Spinal cord (tissue), 10 donors: Measurements from ENCODE around the gene MPC1L. TPM values are rescaled to one million over a fixed set of nuclear protein-coding genes. Genes with fewer than 3 reads are reported as not detected.
"Not testable (repeated sequence)": the region's sequence is repeated elsewhere in the genome, so short reads cannot be mapped to it uniquely, and the experiment has no call there.

Experiments
- DNase-seq, 6 donors: peaks; one replicate each; pipeline versions ENCODE4 v3.0.0 to v3.0.0-alpha.2; 2013 to 2015; ENCODE audit warnings: low spot score in 6 of 6, low read depth in 4 of 6
- H3K27ac ChIP-seq: one replicate; pipeline ENCODE4 v1.5.1; 2013; ENCODE audit warnings: low read depth, low read length, control low read depth
- H3K27me3 ChIP-seq: one replicate; pipeline ENCODE4 v1.6.1; 2013; ENCODE audit warnings: low read length; ENCODE audit not compliant: control insufficient read depth, insufficient read depth
- H3K36me3 ChIP-seq: one replicate; pipeline ENCODE4 v1.6.1; 2013; ENCODE audit warnings: low read length; ENCODE audit not compliant: control insufficient read depth, insufficient read depth
- H3K4me1 ChIP-seq: one replicate; pipeline ENCODE4 v1.6.1; 2013; ENCODE audit warnings: low read length; ENCODE audit not compliant: control insufficient read depth, insufficient read depth
- H3K4me3 ChIP-seq: one replicate; pipeline ENCODE4 v1.5.1; 2013; ENCODE audit warnings: low read depth, low read length, control low read depth
- H3K9me3 ChIP-seq: one replicate; pipeline ENCODE4 v1.6.1; 2013; ENCODE audit warnings: low read length; ENCODE audit not compliant: control insufficient read depth, insufficient read depth
- whole genome bisulfite sequencing: methylation state at CpG from one replicate; pipeline ENCODE4 v1.1.5; 2013; ENCODE audit warnings: missing lambda C conversion rate; ENCODE audit not compliant: insufficient coverage; 5-methylcytosine and 5-hydroxymethylcytosine counted together
- polyA plus RNA-seq, 2 donors: library from polyadenylated mRNA; unstranded; fragments of 120-200 nt; gene quantifications; one replicate each; pipeline ENCODE4 v1.2.1, GENCODE V29; 2013; ENCODE audit not compliant: insufficient read length in 2 of 2
- total RNA-seq, 2 donors: library from RNA; depleted of rRNA in 1 of 2; stranded (reverse); fragments of 120-200 nt in 1 of 2; fragments of >200 nt in 1 of 2; gene quantifications; one replicate each; pipeline versions ENCODE4 v1.2.3 to v1.2.4, GENCODE V29; 2013 to 2014
- donor health status: healthy.

MPC1L gene
- total and polyA plus RNA-seq, 4 donors = not detected

- H3K27me3 ChIP-seq, H3K4me1 ChIP-seq, H3K9me3 ChIP-seq, H3K4me3 ChIP-seq, H3K27ac ChIP-seq, DNase-seq, H3K36me3 ChIP-seq: not testable (repeated sequence)
- WGBS = 85% methylated on average over 6 of the region's 13 CpGs
Measured at GRCh38 chrX:40582178-40582577, 41.0 kb upstream of the MPC1L start.

GRCh38 chrX:40582811-40583210 lies 40.4 kb upstream of the MPC1L start:
- Histone ChIP-seq H3K4me3 (no peak overlapping the region), H3K36me3 (no peaks in the 10 kb centered on the region), H3K9me3 (no peaks in the 10 kb centered on the region), H3K4me1 (peaks cover 7% of the 10 kb centered on the region), H3K27me3 (peaks cover 10% of the 10 kb centered on the region), H3K27ac (no peak overlapping the region)
- DNase-seq = no peak
- 50% methylated on average over 1 of the region's 2 CpGs for WGBS

GRCh38 chrX:40587623-40588022 lies 35.6 kb upstream of the MPC1L start:
- not testable (repeated sequence) for DNase-seq, H3K9me3 ChIP-seq, H3K36me3 ChIP-seq, H3K27me3 ChIP-seq, H3K4me1 ChIP-seq, H3K4me3 ChIP-seq, H3K27ac ChIP-seq
- WGBS = 80% methylated on average over 1 of the region's 1 CpG

- WGBS = 82% methylated on average over 2 of the region's 6 CpGs
- H3K27ac ChIP-seq, H3K4me1 ChIP-seq, DNase-seq, H3K27me3 ChIP-seq, H3K4me3 ChIP-seq, H3K9me3 ChIP-seq, H3K36me3 ChIP-seq: not testable (repeated sequence)
Measured at GRCh38 chrX:40589616-40590321, 33.5 kb upstream of the MPC1L start.

GRCh38 chrX:40603446-40603845 lies 19.8 kb upstream of the MPC1L start:
- Histone ChIP-seq H3K27me3 (peaks cover 12% of the 10 kb centered on the region), H3K4me1 (no peaks in the 10 kb centered on the region), H3K27ac (no peak overlapping the region), H3K36me3 (peaks cover 7% of the 10 kb centered on the region), H3K9me3 (no peaks in the 10 kb centered on the region), H3K4me3 (no peak overlapping the region)
- DNase-seq = no peak
- 92% methylated on average over 6 of the region's 6 CpGs for WGBS

GRCh38 chrX:40607381-40607780 lies 15.8 kb upstream of the MPC1L start:
- peaks cover 3% of the 10 kb centered on the region for H3K36me3 ChIP-seq
- no peaks in the 10 kb centered on the region for H3K9me3 ChIP-seq
- no peak overlapping the region for H3K27ac ChIP-seq
- peaks cover 7% of the 10 kb centered on the region for H3K27me3 ChIP-seq
- no peaks in the 10 kb centered on the region for H3K4me1 ChIP-seq
- no peak for DNase-seq
- WGBS = no CpG with 5 or more reads among the region's 3 CpGs
- no peak overlapping the region for H3K4me3 ChIP-seq

- 63% methylated on average over 4 of the region's 4 CpGs for WGBS
- Histone ChIP-seq H3K36me3 (no peaks in the 10 kb centered on the region), H3K27me3 (peaks cover 2% of the 10 kb centered on the region), H3K27ac (no peak overlapping the region), H3K4me1 (no peaks in the 10 kb centered on the region), H3K9me3 (no peaks in the 10 kb centered on the region), H3K4me3 (no peak overlapping the region)
- DNase-seq = no peak
Measured at GRCh38 chrX:40612511-40612910, 10.7 kb upstream of the MPC1L start.

GRCh38 chrX:40615976-40616375 lies 7.3 kb upstream of the MPC1L start:
- Histone ChIP-seq H3K4me3 (no peak overlapping the region), H3K27me3 (peaks cover 5% of the 10 kb centered on the region), H3K9me3 (no peaks in the 10 kb centered on the region), H3K27ac (no peak overlapping the region), H3K36me3 (no peaks in the 10 kb centered on the region), H3K4me1 (no peaks in the 10 kb centered on the region)
- WGBS = 78% methylated on average over 4 of the region's 9 CpGs
- no peak for DNase-seq

- Histone ChIP-seq H3K9me3 (no peaks in the 10 kb centered on the region), H3K4me3 (no peak overlapping the region), H3K4me1 (no peaks in the 10 kb centered on the region), H3K27me3 (peaks cover 5% of the 10 kb centered on the region), H3K27ac (no peak overlapping the region), H3K36me3 (no peaks in the 10 kb centered on the region)
- 71% methylated on average over 4 of the region's 7 CpGs for WGBS
- DNase-seq = no peak
Measured at GRCh38 chrX:40617566-40617965, 5.7 kb upstream of the MPC1L start.

GRCh38 chrX:40622479-40623138 lies 619 bp upstream of the MPC1L start:
- Histone ChIP-seq H3K27me3 (peaks cover 9% of the 10 kb centered on the region), H3K9me3 (peaks cover 3% of the 10 kb centered on the region), H3K4me3 (no peak overlapping the region), H3K27ac (no peak overlapping the region), H3K36me3 (peaks cover 4% of the 10 kb centered on the region), H3K4me1 (no peaks in the 10 kb centered on the region)
- WGBS = 80% methylated on average over 18 of the region's 18 CpGs
- no peak for DNase-seq
